Psoas muscle (tissue), 8 donors: Measurements from ENCODE around the gene PLXNB3. TPM values are rescaled to one million over a fixed set of nuclear protein-coding genes. Genes with fewer than 3 reads are reported as not detected.

ENCODE experiments used
- ATAC-seq, 4 donors: fragments of 200-7000 bp; cut with Tn5 transposase; one replicate each; pipeline ENCODE4 v1.9.1; 2020; ENCODE audit warnings: moderate library complexity in 3 of 4, mild to moderate bottlenecking in 2 of 4
- DNase-seq, 2 donors: peaks; one replicate each; pipeline ENCODE4 v3.0.0-alpha.2; 2020
- H3K27ac ChIP-seq: fragments of 200-600 bp; one replicate; pipeline ENCODE4 v1.8.0; 2022
- H3K27me3 ChIP-seq, 3 donors: fragments of 200-600 bp in 1 of 3; one replicate each; pipeline versions ENCODE4 v1.6.1 to v1.8.0; 2013 to 2022; ENCODE audit warnings: low read length in 2 of 3, mild to moderate bottlenecking in 2 of 3, moderate library complexity in 1 of 3; ENCODE audit not compliant: insufficient read depth in 3 of 3
- H3K36me3 ChIP-seq, 2 donors: fragments of 200-600 bp in 1 of 2; one replicate each; pipeline versions ENCODE4 v1.6.1 to v1.8.0; 2013 to 2022; ENCODE audit warnings: low read depth in 1 of 2, mild to moderate bottlenecking in 1 of 2, moderate library complexity in 1 of 2; ENCODE audit not compliant: insufficient read depth in 1 of 2
- H3K4me1 ChIP-seq: fragments of 200-600 bp; one replicate; pipeline ENCODE4 v1.8.0; 2022
- H3K4me3 ChIP-seq: fragments of 200-600 bp; one replicate; pipeline ENCODE4 v1.8.0; 2022; ENCODE audit warnings: mild to moderate bottlenecking
- H3K9me3 ChIP-seq: fragments of 200-600 bp; one replicate; pipeline ENCODE4 v1.8.0; 2022
- CTCF ChIP-seq: fragments of 200-600 bp; IDR thresholded peaks from one replicate; pipeline ENCODE4 v1.8.0; 2022; ENCODE audit warnings: antibody characterized with exemption
- WGBS, 3 donors: extraction: QIAGEN DNeasy Blood & Tissue Kit; methylation state at CpG; one replicate each; pipeline versions ENCODE4 v1.1.6 to v1.1.7; 2013; 5-methylcytosine and 5-hydroxymethylcytosine counted together
- intact Hi-C, 2 donors: fragments of 100-400 bp; cut with DNase I; formaldehyde crosslinking; loops; one replicate each; pipeline versions ENCODE4 v1.11.0 to v1.14.2; 2022
- polyA plus RNA-seq, 3 donors: library from polyadenylated mRNA; stranded (reverse); fragments of 200-250 nt; gene quantifications; one replicate each; pipeline ENCODE4 v1.2.3, GENCODE V29; 2013
- total RNA-seq, 4 donors: library from RNA; stranded (reverse); fragmentation: NEBNext Ultra II Directional in 2 of 4; extraction: Animal tissue kit (Norgen Biotek cat#: 25700) in 2 of 4; gene quantifications; one replicate each; pipeline versions ENCODE4 v1.2.1 to v1.2.4, GENCODE V29; 2021 to 2023
- donor health status: healthy with polysubstance abuse.
- donor health status: DM: no; HTN: no; CAD: no; lungs with moderate emphysema.
- donor health status: Bipolar disorder and iron deficiency.
- donor health status: healthy.
- donor health status: DM: yes; HTN: yes; CAD: no.
- donor health status: DM: no; HTN: no; CAD: no.
- donor health status: DM: no; HTN: no; CAD: no.
- donor health status: DM: yes; HTN: yes; CAD: no.

PLXNB3 gene
- total and polyA plus RNA-seq, 7 donors = 0.13 to 1.5 (median 0.35) TPM

DNA sequence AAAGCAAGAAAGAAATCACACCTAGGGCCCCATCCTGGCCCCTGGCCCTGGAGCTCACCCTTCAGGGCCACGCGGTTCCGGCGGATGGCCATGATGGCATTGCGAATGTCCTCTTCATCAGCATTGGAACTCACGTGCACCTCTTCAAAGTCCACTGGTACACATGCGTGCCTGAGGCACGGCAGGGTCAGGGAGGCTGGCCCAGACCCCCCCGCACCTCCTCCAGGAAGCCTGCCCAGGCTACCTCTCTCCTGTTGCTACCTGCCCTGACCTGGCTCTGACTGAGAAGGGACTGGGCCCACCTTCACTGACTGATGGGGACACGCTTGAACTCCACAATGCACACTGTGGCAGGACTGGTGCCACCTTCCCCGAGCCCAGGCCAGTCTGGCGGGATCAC, 25.6 kb downstream of the PLXNB3 start:
- Histone ChIP-seq H3K27me3 (no peaks in the 10 kb centered on the region), H3K9me3 (no peaks in the 10 kb centered on the region), H3K36me3 (peaks cover 0 to 41% of the 10 kb centered on the region in 2 donors), H3K4me3 (no peak overlapping the region), H3K4me1 (peaks cover 8% of the 10 kb centered on the region), H3K27ac (no peak overlapping the region)
- intact Hi-C loops = no loop called here
- DNase-seq (no peak), ATAC-seq (no peak)
- TF ChIP-seq CTCF = no peak
- 87 to 99% (median 94%) methylated on average over 10 to 12 of the region's 12 CpGs for WGBS, 3 donors

DNA sequence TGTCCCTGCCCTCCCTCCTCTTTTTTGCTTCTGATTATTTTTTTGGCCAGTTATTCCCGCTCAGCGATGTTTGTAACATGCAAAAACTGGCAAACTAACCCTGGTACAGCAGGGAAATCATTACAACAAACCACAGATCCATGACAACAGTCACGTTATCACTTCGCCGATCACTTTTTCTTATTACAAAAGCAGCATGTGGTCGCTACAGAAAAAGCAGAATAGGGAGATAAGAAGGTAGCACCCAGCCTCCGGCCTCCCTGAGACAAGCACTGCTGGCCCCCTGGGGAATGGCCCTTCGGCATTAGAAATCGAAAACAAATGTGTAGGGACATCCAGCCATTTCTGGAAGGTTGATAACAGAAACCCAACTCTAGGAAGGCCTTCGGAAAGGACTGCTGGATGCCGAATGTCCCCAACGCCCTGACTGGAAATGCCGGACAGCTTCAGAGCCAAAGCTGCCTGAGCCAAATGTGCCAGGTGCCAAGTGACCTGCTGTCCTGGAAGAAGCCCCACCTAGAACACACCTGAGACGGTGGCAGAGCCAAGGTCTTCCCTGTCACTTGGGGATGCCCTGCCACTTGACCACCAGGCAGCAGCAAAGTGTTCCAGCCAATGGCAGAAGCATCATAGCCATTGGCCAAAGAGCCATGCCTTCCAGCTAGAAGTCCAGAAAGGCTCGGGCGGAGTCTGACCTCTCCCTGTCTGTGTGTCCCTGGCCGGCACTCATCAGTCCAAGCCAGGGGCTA, 27.2 kb downstream of the PLXNB3 start:
- peaks cover 13% of the 10 kb centered on the region for H3K4me1 ChIP-seq
- H3K27ac ChIP-seq = no peak overlapping the region
- no peak overlapping the region for H3K4me3 ChIP-seq
- ATAC-seq (no peak), DNase-seq (no peak)
- 54 to 81% (median 67%) methylated on average over 14 to 17 of the region's 17 CpGs for WGBS, 3 donors
- intact Hi-C loops = no loop called here
- H3K36me3 ChIP-seq = peaks cover 0 to 29% of the 10 kb centered on the region in 2 donors
- no peaks in the 10 kb centered on the region for H3K27me3 ChIP-seq
- TF ChIP-seq CTCF = no peak
- no peaks in the 10 kb centered on the region for H3K9me3 ChIP-seq

- Histone ChIP-seq H3K27me3 (no peaks in the 10 kb centered on the region), H3K9me3 (no peaks in the 10 kb centered on the region), H3K4me3 (peak overlapping the region; percentile 78), H3K27ac (no peak overlapping the region), H3K36me3 (peaks cover 4 to 23% of the 10 kb centered on the region in 2 donors), H3K4me1 (peaks cover 13% of the 10 kb centered on the region)
- intact Hi-C loops = no loop called here
- DNase-seq (no peak), ATAC-seq (no peak)
- TF ChIP-seq CTCF = no peak
- WGBS, 3 donors = 71 to 78% (median 71%) methylated on average over 6 of the region's 6 CpGs
These were observed 28.3 kb downstream of the PLXNB3 start for GRCh38 chrX:153792368-153792767.

GRCh38 chrX:153793291-153793690, 29.2 kb downstream of the PLXNB3 start:
- peak in 2 of 4 donors; percentile 11 for ATAC-seq
- Histone ChIP-seq H3K9me3 (no peaks in the 10 kb centered on the region), H3K27ac (peak overlapping the region; percentile 91), H3K27me3 (no peaks in the 10 kb centered on the region), H3K36me3 (peaks cover 4 to 24% of the 10 kb centered on the region in 2 donors), H3K4me1 (peaks cover 13% of the 10 kb centered on the region), H3K4me3 (peak overlapping the region; percentile 78)
- no peak for DNase-seq
- intact Hi-C loops = no loop called here
- no peak for TF ChIP-seq CTCF
- 3 to 42% (median 7%) methylated on average over 7 of the region's 7 CpGs for WGBS, 3 donors
